Stimulated activated naive B cell treated with anti-CD40 and anti-IgM and Interleukin-4, amounts not matched to agents 10 μg/mL and 1 μg/mL and 100 μg/mL, for 72 hours (primary cell): Measurements from ENCODE around the gene MINDY4.

Source experiments
- ATAC-seq, 2 donors: fragments of 150-1000 bp; cut with Tn5 transposase; replicated peaks; 2 replicates each; pipeline ENCODE4 v1.10.0; 2021; ENCODE audit warnings: moderate library complexity in 1 of 2
- DNase-seq: peaks from one replicate; pipeline ENCODE4 v3.0.0; 2021
- H3K27ac Mint-ChIP-seq: one replicate; pipeline ENCODE4 v1.8.0; 2022; ENCODE audit warnings: mild to moderate bottlenecking, mixed read lengths
- H3K27me3 Mint-ChIP-seq, 2 donors: one replicate each; pipeline ENCODE4 v1.8.0; 2022; ENCODE audit warnings: mixed read lengths in 2 of 2
- H3K36me3 Mint-ChIP-seq, 2 donors: one replicate each; pipeline ENCODE4 v1.8.0; 2022; ENCODE audit warnings: mixed read lengths in 2 of 2, mild to moderate bottlenecking in 1 of 2
- H3K4me1 Mint-ChIP-seq, 2 donors: one replicate each; pipeline ENCODE4 v1.8.0; 2022; ENCODE audit warnings: mixed read lengths in 2 of 2, mild to moderate bottlenecking in 1 of 2
- H3K4me3 Mint-ChIP-seq, 2 donors: one replicate each; pipeline ENCODE4 v1.8.0; 2022; ENCODE audit warnings: mild to moderate bottlenecking in 2 of 2, mixed read lengths in 2 of 2, moderate library complexity in 1 of 2
- H3K9me3 Mint-ChIP-seq, 2 donors: one replicate each; pipeline ENCODE4 v1.8.0; 2022; ENCODE audit warnings: mixed read lengths in 2 of 2, mild to moderate bottlenecking in 1 of 2

MINDY4 gene

DNA sequence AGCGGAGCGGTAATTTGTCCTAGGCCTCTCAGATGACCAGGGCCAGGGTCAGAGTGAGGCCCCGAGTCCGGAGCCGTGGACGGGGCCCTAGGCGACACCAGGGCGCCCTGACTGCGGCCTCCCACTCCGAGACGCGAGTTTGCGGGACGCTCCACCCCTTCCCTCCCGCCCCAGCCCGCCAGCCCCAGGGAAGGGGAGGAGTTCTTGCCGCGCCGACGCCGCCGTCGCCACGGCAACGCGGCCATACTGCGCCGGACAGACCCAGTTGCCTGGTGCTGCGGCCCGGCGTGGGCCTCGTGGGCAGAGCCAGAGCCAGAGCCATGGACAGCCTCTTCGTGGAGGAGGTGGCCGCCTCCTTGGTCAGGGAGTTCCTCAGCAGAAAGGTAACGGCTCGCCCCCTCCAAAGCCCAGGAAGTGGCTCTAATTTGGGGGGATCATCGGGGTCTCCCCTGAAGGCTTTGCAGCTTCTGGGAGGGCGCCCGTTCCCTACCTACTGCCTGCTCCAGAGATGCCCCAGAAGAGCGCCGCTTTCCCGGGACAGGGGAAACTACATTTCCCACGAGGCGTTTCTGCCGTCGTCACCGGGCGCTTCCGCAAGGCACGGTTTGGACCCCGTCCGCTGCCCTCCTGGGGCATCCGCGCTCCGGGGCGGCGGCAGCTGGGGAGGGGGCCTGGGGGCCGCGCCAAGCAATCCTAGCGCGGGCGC lies at the start of gene MINDY4:
Gene MINDY4, plus strand, starts transcription at position 244 of the 706 bp plus-strand sequence. Its CDS starts 77 bp downstream, at position 321.
- Mint-ChIP-seq H3K27me3 (no peaks in the 10 kb centered on the region), H3K4me3 (peak within 1 kb of the TSS; percentile 83 to 85), H3K27ac (peak within 1 kb of the TSS; percentile 80), H3K36me3 (no peaks in the 10 kb centered on the region), H3K9me3 (no peaks in the 10 kb centered on the region), H3K4me1 (peaks cover 4% of the 10 kb centered on the region in 2 donors)
- peak; percentile 50 for DNase-seq
- ATAC-seq = peak; percentile 92 to 93

DNA sequence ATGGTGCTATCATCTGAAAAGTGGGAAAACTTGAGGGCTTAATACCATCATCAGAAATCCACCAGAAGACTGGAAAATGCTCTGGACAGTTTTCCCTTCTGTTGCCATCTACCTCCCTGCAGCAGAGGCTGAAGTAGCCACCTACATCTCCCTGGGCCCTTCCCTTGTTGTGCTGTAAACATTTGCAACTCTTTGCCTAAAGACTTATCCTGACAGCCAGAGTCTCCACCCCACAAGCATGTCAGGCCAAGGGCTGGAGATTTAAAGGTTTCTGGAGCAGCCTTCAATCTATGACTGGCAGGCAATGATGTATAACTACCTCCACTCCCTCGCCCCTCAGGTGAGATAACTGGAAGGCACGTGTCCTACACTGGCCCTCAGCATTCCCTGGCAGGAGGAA lies 49.0 kb upstream of the MINDY4 start:
- Mint-ChIP-seq H3K36me3 (peaks cover 0 to 12% of the 10 kb centered on the region in 2 donors), H3K27me3 (peaks cover 0 to 8% of the 10 kb centered on the region in 2 donors), H3K9me3 (peaks cover 15 to 18% of the 10 kb centered on the region in 2 donors), H3K27ac (no peak overlapping the region), H3K4me3 (no peak overlapping the region), H3K4me1 (peaks cover 4 to 5% of the 10 kb centered on the region in 2 donors)
- DNase-seq (no peak), ATAC-seq (no peak)

DNA sequence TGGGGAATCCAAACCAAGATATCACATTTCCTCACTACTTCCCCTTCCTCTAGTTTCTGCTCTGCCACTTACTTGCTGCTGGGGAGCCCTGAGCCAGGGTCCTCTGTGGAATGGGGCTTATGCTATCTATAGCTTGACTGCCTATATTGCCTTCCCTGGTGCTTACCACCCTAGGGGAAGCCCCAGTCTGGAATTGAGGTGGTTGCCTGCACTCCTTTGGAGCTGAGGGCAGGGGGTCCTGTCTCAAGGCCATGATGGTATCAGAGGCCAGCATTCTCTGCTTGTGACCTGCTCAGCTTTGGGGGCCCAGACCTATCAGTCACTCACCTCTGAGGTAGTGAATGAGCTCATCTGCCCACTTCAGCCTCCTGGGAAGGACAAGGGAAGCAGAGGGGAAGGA lies 48.5 kb upstream of the MINDY4 start:
- DNase-seq = no peak
- no peak for ATAC-seq
- Mint-ChIP-seq H3K4me1 (peaks cover 7 to 10% of the 10 kb centered on the region in 2 donors), H3K4me3 (no peak overlapping the region), H3K9me3 (peaks cover 12 to 15% of the 10 kb centered on the region in 2 donors), H3K36me3 (peaks cover 0 to 12% of the 10 kb centered on the region in 2 donors), H3K27me3 (peaks cover 0 to 7% of the 10 kb centered on the region in 2 donors), H3K27ac (no peak overlapping the region)

DNA sequence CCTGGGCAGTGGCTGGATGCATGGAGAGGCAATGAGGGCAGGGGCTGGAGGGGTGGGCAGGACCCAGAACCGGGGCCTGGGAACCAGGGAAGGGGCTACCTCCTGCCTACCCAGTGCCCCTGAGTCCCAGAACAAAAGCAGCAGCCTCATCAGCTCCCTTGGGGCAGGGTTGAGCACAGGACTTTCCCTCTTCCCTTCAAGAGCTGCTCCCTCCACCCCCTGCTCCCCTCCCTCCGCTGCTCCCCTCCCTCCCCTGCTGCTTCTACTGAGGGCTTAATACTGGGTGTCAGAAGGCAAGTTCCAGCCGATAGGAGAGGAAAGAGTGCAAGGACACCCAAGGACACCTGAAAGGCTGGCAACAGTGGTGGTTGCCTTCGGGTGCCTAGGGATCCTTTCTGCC lies 47.4 kb upstream of the MINDY4 start:
- peaks cover 0 to 7% of the 10 kb centered on the region in 2 donors for H3K27me3 Mint-ChIP-seq
- H3K36me3 Mint-ChIP-seq = peaks cover 0 to 6% of the 10 kb centered on the region in 2 donors
- peaks cover 6% of the 10 kb centered on the region in 2 donors for H3K9me3 Mint-ChIP-seq
- H3K4me3 Mint-ChIP-seq = no peak overlapping the region
- ATAC-seq (no peak), DNase-seq (no peak)
- peaks cover 7 to 12% of the 10 kb centered on the region in 2 donors for H3K4me1 Mint-ChIP-seq
- no peak overlapping the region for H3K27ac Mint-ChIP-seq

DNA sequence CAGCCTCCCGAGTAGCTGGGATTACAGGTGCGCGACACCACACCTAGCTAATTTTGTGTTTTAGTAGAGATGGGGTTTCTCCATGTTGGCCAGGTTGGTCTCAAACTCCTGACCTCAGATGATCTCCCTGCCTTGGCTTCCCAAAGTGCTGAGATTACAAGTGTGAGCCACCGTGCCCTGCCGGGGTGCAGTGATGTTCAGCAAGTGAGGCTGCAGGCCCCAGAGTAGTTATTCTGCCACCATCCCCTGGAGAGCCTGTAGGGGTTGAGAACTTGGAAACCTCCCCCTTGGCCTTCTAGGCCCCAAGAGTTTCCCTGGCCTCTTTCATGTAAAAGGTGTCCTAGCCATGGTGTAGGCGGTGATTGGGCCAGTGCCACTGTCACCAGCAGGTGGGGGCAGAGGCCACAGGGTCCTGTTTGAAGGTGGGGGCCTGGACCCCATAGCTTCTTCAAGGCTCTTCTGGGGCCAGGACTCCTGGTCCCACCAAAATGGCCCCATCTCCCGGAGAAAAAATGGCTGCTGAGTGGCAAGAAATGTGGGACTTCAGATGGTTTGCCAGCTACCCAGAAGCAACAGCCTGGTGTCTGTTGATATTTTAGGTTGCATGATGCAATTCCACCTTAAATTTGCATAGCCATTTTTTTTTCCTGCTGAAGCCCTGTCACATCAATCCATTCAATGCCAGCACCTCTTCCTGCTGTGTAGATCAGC lies 44.8 kb upstream of the MINDY4 start:
- ATAC-seq (no peak), DNase-seq (no peak)
- no peak overlapping the region for H3K4me3 Mint-ChIP-seq
- H3K9me3 Mint-ChIP-seq = no peaks in the 10 kb centered on the region
- H3K27me3 Mint-ChIP-seq = peaks cover 0 to 4% of the 10 kb centered on the region in 2 donors
- no peaks in the 10 kb centered on the region for H3K36me3 Mint-ChIP-seq
- H3K4me1 Mint-ChIP-seq = peaks cover 7 to 12% of the 10 kb centered on the region in 2 donors
- no peak overlapping the region for H3K27ac Mint-ChIP-seq

DNA sequence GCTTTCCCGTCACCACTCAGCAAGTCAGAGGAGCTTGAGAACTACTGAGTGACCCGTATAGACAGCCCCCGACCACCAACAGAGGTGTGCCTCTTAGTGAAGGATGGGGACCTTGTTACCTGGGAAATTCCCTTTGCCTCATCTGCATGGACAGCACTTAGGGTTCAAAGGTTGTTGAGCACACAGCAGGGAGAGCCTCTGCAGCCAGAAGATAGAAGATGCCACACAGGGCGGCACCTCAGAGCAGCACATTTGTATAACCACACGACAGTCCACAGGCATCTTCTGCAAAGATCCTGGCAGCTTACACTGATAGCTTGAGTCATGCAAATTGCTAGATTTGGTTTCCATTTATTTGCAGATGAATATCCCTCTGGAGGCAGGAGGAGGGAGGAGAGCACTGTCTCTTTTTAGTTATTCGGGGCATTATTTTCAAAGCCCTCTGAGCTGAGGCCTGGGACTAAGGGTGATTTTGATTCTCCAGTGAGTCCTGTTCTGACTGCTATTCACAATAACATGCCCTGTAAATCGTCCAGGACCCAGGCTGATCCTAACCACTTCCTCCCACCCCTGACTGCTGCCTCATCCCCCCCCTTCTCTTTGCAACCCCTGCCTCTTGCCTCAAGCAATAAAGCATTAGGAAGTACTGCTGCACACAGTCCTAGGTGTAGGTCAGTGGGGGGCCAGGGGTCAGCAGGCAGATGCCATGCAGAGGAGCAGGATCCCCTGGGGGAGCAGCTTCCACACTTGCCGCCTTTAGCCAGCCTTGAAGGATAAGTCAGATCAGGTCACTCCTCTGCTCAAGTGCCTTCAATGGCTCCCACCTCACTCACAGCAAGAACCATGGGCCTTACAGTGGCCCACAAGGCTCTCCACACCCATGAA lies 43.9 kb upstream of the MINDY4 start:
- H3K36me3 Mint-ChIP-seq = no peaks in the 10 kb centered on the region
- H3K27ac Mint-ChIP-seq = no peak overlapping the region
- no peaks in the 10 kb centered on the region for H3K9me3 Mint-ChIP-seq
- peaks cover 7 to 12% of the 10 kb centered on the region in 2 donors for H3K4me1 Mint-ChIP-seq
- no peak overlapping the region for H3K4me3 Mint-ChIP-seq
- no peak for DNase-seq
- ATAC-seq = peak; percentile 44 to 52
- H3K27me3 Mint-ChIP-seq = peaks cover 0 to 12% of the 10 kb centered on the region in 2 donors

DNA sequence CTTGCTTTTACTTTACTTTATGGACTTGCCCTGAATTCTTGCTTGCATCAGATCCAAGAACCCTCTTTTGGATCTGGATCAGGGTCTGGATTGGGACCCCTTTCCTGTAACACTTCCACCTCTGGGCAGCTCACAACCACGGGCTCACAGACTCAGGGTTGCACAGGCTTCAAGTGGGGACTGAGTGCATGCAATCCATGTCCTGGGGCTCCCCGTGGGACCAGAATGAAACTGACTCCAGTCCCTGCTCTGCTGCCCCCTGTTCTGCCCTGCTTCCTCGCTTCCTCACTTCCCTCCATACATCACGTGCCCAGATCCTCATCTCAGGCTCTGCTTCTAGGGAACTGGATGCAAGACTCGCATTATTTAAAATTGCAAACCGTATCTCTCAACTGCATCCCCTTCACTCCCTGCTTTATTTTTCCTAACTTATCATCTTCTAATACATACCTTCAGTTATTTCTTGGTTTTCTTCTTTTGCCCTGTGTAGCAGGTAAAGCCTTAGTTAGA lies 42.6 kb upstream of the MINDY4 start:
- ATAC-seq (no peak), DNase-seq (no peak)
- no peaks in the 10 kb centered on the region for H3K36me3 Mint-ChIP-seq
- H3K4me1 Mint-ChIP-seq = peaks cover 7 to 12% of the 10 kb centered on the region in 2 donors
- H3K27me3 Mint-ChIP-seq = peaks cover 1 to 23% of the 10 kb centered on the region in 2 donors
- H3K9me3 Mint-ChIP-seq = no peaks in the 10 kb centered on the region
- no peak overlapping the region for H3K4me3 Mint-ChIP-seq
- H3K27ac Mint-ChIP-seq = no peak overlapping the region

DNA sequence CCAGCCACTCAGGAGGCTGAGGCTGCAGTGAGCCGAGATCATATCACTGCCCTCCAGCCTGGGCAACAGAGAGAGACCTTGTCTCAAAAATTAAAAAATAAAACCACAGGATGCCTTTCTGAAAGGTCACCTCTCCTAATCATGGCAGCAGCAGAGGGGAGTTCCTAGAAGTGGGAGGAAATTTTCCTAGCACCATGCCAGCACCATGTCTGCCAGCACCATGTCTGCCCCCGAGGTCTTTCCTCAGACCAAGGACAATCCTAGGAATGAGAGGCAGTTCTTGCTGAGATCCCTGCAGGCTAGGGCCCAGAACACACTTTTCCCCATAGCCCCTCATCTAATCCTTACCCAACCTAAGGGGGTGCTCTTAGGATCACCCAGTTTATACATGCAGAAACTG lies 41.6 kb upstream of the MINDY4 start:
- Mint-ChIP-seq H3K27ac (no peak overlapping the region), H3K4me3 (no peak overlapping the region), H3K9me3 (no peaks in the 10 kb centered on the region), H3K4me1 (peaks cover 7 to 12% of the 10 kb centered on the region in 2 donors), H3K27me3 (peaks cover 11 to 32% of the 10 kb centered on the region in 2 donors), H3K36me3 (no peaks in the 10 kb centered on the region)
- DNase-seq = no peak
- ATAC-seq = no peak

DNA sequence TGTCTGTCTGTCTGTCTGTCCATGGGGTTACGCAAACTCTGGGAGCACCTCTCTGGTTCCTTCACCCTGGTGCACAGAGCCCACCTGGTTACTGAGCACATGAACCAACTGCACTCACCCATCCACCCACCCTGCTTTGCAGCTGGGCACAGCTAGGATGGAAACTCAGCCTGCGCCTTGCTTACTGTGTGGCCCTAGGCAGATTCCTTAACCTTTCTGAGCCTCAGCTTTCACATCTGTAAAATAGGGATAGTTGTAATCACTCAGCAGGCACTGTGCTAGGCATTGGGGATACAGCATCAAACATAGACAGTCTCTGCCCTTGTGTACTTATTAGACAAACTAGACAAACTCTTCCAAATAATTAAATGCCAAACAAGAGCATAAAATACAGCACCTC lies 41.1 kb upstream of the MINDY4 start:
- Mint-ChIP-seq H3K36me3 (no peaks in the 10 kb centered on the region), H3K27me3 (peaks cover 13 to 32% of the 10 kb centered on the region in 2 donors), H3K9me3 (no peaks in the 10 kb centered on the region), H3K4me3 (no peak overlapping the region), H3K4me1 (peaks cover 7 to 12% of the 10 kb centered on the region in 2 donors), H3K27ac (no peak overlapping the region)
- ATAC-seq (no peak), DNase-seq (no peak)

DNA sequence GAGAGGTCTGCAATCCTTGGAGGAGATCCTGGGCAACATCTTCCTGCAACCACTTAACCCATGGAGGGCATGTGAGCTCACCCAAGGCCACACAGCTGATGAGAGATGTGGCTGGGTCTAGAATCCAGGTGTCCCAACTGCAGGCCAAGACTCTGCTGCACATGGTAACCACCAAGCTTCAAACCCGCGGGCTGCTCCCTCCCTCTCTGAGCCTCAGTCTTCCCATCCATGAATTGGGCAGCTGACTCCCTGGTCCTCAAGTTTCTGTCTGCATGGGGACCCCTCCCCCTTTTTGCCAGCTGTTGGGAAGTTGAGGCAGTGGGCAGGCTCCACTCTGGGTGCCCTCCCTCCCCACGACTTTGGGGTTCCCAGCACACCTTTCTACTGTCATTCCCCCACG lies 40.2 kb upstream of the MINDY4 start:
- Mint-ChIP-seq H3K27me3 (peaks cover 13 to 32% of the 10 kb centered on the region in 2 donors), H3K36me3 (no peaks in the 10 kb centered on the region), H3K4me3 (no peak overlapping the region), H3K4me1 (peaks cover 7 to 12% of the 10 kb centered on the region in 2 donors), H3K9me3 (no peaks in the 10 kb centered on the region), H3K27ac (no peak overlapping the region)
- ATAC-seq = no peak
- DNase-seq = no peak

DNA sequence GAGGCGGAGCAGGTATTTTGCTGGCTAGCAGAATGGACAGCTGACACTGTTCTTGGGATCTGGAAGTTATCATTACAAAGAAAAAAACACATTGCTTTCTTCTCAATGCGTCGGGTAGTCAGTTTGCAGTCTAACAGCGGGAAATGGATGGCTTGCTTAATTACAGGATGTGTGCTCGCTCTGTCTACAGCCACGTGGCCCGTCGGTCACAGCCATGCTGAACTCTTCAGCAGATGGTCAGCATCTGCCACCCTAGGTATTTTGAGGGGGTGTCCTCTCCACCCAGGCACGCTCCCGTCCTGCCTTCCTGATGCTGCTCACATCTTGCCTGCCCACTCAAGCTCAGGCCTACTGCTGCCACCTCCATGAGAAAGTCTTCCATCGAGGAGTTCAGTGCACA lies 39.6 kb upstream of the MINDY4 start:
- Mint-ChIP-seq H3K9me3 (no peaks in the 10 kb centered on the region), H3K4me3 (no peak overlapping the region), H3K27ac (no peak overlapping the region), H3K36me3 (no peaks in the 10 kb centered on the region), H3K27me3 (peaks cover 13 to 32% of the 10 kb centered on the region in 2 donors), H3K4me1 (peaks cover 7 to 12% of the 10 kb centered on the region in 2 donors)
- ATAC-seq (no peak), DNase-seq (no peak)

DNA sequence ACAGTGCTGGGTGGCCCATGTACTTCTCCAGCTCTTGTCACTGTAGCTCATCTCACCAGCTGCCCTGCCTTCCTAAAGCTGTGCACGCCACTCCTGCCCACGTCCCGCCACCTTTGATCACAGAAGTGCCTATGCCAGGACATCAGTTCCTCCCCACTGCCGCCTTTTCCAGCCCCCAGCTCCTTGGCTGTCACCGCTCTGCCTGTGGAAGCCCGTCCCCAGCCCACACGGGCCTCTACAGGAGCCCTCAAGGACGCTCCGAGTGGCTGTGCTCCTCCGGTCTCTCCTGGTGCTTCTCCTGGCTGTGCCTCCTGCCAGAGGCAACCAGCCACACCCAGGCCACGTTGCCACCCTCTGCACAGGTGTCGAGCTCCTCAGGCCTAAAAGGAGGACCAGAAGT lies 38.6 kb upstream of the MINDY4 start:
- ATAC-seq (no peak), DNase-seq (no peak)
- Mint-ChIP-seq H3K36me3 (no peaks in the 10 kb centered on the region), H3K27me3 (peaks cover 13 to 32% of the 10 kb centered on the region in 2 donors), H3K4me1 (peaks cover 0 to 3% of the 10 kb centered on the region in 2 donors), H3K4me3 (no peak overlapping the region), H3K27ac (no peak overlapping the region), H3K9me3 (no peaks in the 10 kb centered on the region)

DNA sequence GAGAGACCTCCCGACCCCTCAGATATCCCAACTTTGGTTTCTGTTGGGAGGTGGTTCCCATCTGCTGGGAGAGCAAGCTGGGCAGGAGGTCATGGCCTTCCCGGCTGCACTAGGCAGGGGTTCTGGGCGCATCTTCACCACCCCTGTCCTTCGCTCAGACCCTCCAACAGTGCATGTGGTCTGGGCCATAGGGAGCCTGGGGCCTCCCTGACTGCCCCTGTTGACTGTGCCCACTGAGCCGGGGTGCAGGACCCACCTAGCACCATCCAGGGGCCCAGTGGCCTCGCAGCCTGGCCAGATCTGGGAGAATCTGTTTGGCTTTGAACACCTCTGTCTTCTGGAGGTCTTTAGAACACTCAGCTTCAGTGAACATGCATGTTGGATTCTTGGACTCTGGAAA lies 38.0 kb upstream of the MINDY4 start:
- Mint-ChIP-seq H3K27ac (no peak overlapping the region), H3K4me1 (peaks cover under 1 to 2% of the 10 kb centered on the region in 2 donors), H3K27me3 (peaks cover 13 to 32% of the 10 kb centered on the region in 2 donors), H3K9me3 (no peaks in the 10 kb centered on the region), H3K4me3 (no peak overlapping the region), H3K36me3 (no peaks in the 10 kb centered on the region)
- ATAC-seq (no peak), DNase-seq (no peak)

DNA sequence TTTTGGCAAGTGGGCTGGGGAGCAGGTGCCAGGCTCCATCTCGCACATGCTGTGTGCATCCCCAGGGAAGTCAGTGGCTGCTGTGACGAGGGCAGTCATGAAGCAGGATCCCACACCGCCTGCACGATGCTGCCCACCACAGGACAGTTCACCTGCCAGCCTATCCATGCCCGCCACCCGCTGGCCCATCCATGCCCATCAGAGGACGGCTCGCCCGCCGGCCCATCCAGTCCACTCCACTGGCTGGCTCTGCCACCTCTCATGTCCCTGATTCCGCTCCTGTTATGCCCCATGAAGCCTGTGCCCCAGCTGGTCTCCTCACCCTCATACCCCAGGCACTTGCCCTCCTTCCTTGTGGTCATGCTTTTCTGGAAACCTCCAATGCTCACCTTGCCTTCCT lies 37.5 kb upstream of the MINDY4 start:
- no peak overlapping the region for H3K4me3 Mint-ChIP-seq
- no peaks in the 10 kb centered on the region for H3K36me3 Mint-ChIP-seq
- ATAC-seq (no peak), DNase-seq (no peak)
- no peak overlapping the region for H3K27ac Mint-ChIP-seq
- peaks cover 5 to 6% of the 10 kb centered on the region in 2 donors for H3K4me1 Mint-ChIP-seq
- peaks cover 13 to 32% of the 10 kb centered on the region in 2 donors for H3K27me3 Mint-ChIP-seq
- no peaks in the 10 kb centered on the region for H3K9me3 Mint-ChIP-seq
